Measurements from ENCODE around the gene MILR1. TPM values are rescaled to one million over a fixed set of nuclear protein-coding genes. Genes with fewer than 3 reads are reported as not detected.
"Not testable (repeated sequence)": the region's sequence is repeated elsewhere in the genome, so short reads cannot be mapped to it uniquely, and the experiment has no call there.

The MILR1 gene
- total RNA-seq, 2 experiments from 2014 or later = 0.27 TPM; not detected in 1

GRCh38 chr17:64459818-64460217 lies 10.9 kb downstream of the MILR1 start:
- H3K9me3 Mint-ChIP-seq; H3K36me3 Mint-ChIP-seq (ENCODE audit: low read depth); POLR2A ChIA-PET; CTCF ChIA-PET; DNase-seq; H3K27ac Mint-ChIP-seq; H3K4me3 Mint-ChIP-seq; H3K27me3 Mint-ChIP-seq: not testable (repeated sequence)
- H3K4me1 Mint-ChIP-seq = peaks cover 25% of the 10 kb centered on the region

GRCh38 chr17:64460955-64461354 lies 12.0 kb downstream of the MILR1 start:
- H3K27ac Mint-ChIP-seq = no peak overlapping the region
- H3K9me3 Mint-ChIP-seq = no peaks in the 10 kb centered on the region
- peaks cover 3% of the 10 kb centered on the region for H3K36me3 Mint-ChIP-seq (ENCODE audit: low read depth)
- no peak overlapping the region for H3K4me3 Mint-ChIP-seq
- POLR2A ChIA-PET = no interaction called here
- no peaks in the 10 kb centered on the region for H3K27me3 Mint-ChIP-seq
- DNase-seq = no peak
- H3K4me1 Mint-ChIP-seq = peaks cover 19% of the 10 kb centered on the region
- CTCF ChIA-PET = no interaction called here

DNA sequence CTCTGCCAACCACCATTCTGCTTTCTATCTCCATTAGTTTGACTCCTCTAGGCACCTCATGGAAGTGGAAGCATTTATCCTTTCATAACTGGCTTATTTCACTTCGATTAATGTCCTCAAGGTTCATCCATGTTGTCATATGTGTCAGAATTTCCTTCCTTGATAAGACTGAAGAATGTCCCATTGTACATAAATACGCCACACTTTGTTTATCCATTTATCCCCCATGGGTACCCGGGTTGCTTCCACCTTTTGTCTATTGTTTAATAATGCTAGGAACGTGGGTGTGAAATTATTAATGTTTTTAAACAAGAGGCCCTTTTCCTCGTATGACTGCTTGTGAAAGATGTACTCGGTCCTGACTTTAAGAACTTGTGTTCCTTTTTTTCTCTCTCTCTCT lies 12.9 kb downstream of the MILR1 start:
- H3K27ac Mint-ChIP-seq = no peak overlapping the region
- H3K27me3 Mint-ChIP-seq = no peaks in the 10 kb centered on the region
- H3K36me3 Mint-ChIP-seq (ENCODE audit: low read depth) = no peaks in the 10 kb centered on the region
- no peak overlapping the region for H3K4me3 Mint-ChIP-seq
- H3K4me1 Mint-ChIP-seq = peaks cover 11% of the 10 kb centered on the region
- POLR2A ChIA-PET = no interaction called here
- CTCF ChIA-PET = interaction anchor here (0.7 kb wide), 1 partner anchor 294 kb away, joined by 3 read pairs; no protein-coding TSS in a partner anchor
- no peaks in the 10 kb centered on the region for H3K9me3 Mint-ChIP-seq
- DNase-seq = no peak

DNA sequence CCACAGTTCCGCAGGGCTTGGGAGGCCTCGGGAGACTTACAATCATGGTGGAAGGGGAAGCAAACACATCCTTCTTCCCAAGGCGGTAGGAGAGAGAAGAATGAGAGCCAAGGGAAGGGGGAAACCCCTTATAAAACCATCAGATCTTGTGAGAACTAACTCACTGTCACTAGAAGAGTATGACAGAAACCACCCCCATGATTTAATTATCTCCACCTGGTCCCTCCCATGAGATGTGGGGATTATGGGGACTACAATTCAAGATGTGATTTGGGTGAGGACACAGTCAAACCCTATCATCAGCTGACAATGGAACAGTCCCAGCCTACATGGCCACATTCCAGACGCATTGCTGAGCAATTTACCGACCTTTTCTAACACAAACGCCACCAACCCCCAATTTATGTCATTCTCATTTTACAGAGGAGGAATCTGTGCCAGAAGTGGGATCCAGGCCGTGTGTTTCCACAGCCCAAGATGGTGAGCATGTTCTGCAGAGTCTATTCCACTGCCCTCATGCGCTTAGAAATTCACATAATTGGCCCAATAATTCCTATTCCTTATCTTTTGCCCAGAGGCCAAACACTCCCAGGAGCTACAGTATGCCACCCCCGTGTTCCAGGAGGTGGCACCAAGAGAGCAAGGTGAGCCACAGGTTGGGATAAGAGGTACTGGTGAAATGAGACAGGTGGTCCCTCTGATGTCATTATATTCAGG lies 17.3 kb downstream of the MILR1 start:
- Mint-ChIP-seq H3K4me1 (peaks cover 2% of the 10 kb centered on the region), H3K9me3 (no peaks in the 10 kb centered on the region), H3K27me3 (no peaks in the 10 kb centered on the region), H3K27ac (no peak overlapping the region), H3K4me3 (no peak overlapping the region), H3K36me3 (ENCODE audit: low read depth) (no peaks in the 10 kb centered on the region)
- CTCF ChIA-PET = interaction anchor here (1.3 kb wide), 1 partner anchor 25 kb away, joined by 4 read pairs; no protein-coding TSS in a partner anchor
- no peak for DNase-seq
- POLR2A ChIA-PET = no interaction called here

GRCh38 chr17:64466834-64467233 lies 17.9 kb downstream of the MILR1 start:
- H3K27me3 Mint-ChIP-seq; H3K9me3 Mint-ChIP-seq; POLR2A ChIA-PET; H3K27ac Mint-ChIP-seq; H3K36me3 Mint-ChIP-seq (ENCODE audit: low read depth); H3K4me1 Mint-ChIP-seq; DNase-seq; H3K4me3 Mint-ChIP-seq: not testable (repeated sequence)
- CTCF ChIA-PET = interaction anchor here (0.6 to 1.3 kb wide), 3 partner anchors 24 to 153 kb away, joined by 3 to 4 read pairs (median 3); no protein-coding TSS in a partner anchor

- POLR2A ChIA-PET = no interaction called here
- DNase-seq = no peak
- CTCF ChIA-PET = no interaction called here
These were observed 21.7 kb downstream of the MILR1 start for GRCh38 chr17:64470625-64471024.

GRCh38 chr17:64471440-64471839 lies 22.5 kb downstream of the MILR1 start:
- no peak for DNase-seq
- H3K9me3 Mint-ChIP-seq = no peaks in the 10 kb centered on the region
- H3K27me3 Mint-ChIP-seq = no peaks in the 10 kb centered on the region
- H3K36me3 Mint-ChIP-seq (ENCODE audit: low read depth) = no peaks in the 10 kb centered on the region
- no peak overlapping the region for H3K4me3 Mint-ChIP-seq
- ChIA-PET POLR2A (no interaction called here), CTCF (no interaction called here)
- H3K4me1 Mint-ChIP-seq = peaks cover 2% of the 10 kb centered on the region
- H3K27ac Mint-ChIP-seq = no peak overlapping the region

More at GRCh38 chr17:64470625-64471024, 21.7 kb downstream of the MILR1 start:
- H3K36me3 Mint-ChIP-seq (ENCODE audit: low read depth) = no peaks in the 10 kb centered on the region
- H3K27me3 Mint-ChIP-seq = no peaks in the 10 kb centered on the region
- H3K27ac Mint-ChIP-seq = no peak overlapping the region
- H3K9me3 Mint-ChIP-seq = no peaks in the 10 kb centered on the region
- H3K4me1 Mint-ChIP-seq = peaks cover 2% of the 10 kb centered on the region
- no peak overlapping the region for H3K4me3 Mint-ChIP-seq

DNA sequence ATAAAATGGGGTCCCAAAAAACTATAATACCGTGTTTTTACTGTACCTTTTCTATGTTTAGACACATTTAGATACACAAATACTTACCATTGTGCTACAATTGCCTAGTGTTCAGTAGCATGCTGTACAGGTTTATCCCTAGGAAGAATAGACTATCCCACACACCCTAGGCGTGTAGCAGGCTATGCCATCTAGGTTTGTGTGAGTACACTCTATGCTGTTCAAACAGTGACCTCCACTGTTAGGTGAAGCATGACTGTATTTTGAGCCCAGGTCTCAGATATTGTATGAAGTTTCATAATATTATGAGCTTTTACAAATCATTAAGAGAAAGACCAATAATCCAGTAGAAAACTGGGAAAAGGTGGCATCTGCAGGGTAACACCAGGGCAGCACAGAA lies 23.6 kb downstream of the MILR1 start:
- H3K4me3 Mint-ChIP-seq = no peak overlapping the region
- ChIA-PET CTCF (no interaction called here), POLR2A (no interaction called here)
- DNase-seq = no peak
- H3K27ac Mint-ChIP-seq = no peak overlapping the region
- H3K4me1 Mint-ChIP-seq = no peaks in the 10 kb centered on the region
- H3K9me3 Mint-ChIP-seq = no peaks in the 10 kb centered on the region
- peaks cover 4% of the 10 kb centered on the region for H3K36me3 Mint-ChIP-seq (ENCODE audit: low read depth)
- no peaks in the 10 kb centered on the region for H3K27me3 Mint-ChIP-seq

- no peak for DNase-seq
- H3K36me3 Mint-ChIP-seq (ENCODE audit: low read depth) = peaks cover 10% of the 10 kb centered on the region
- no peaks in the 10 kb centered on the region for H3K4me1 Mint-ChIP-seq
- H3K27ac Mint-ChIP-seq = no peak overlapping the region
- ChIA-PET POLR2A (no interaction called here), CTCF (interaction anchor here (0.7 to 2.4 kb wide), 3 partner anchors 8 to 58 kb away, joined by 3 to 16 read pairs (median 4); no protein-coding TSS in a partner anchor)
- no peak overlapping the region for H3K4me3 Mint-ChIP-seq
- H3K27me3 Mint-ChIP-seq = no peaks in the 10 kb centered on the region
- H3K9me3 Mint-ChIP-seq = no peaks in the 10 kb centered on the region
These were observed 28.9 kb downstream of the MILR1 start for GRCh38 chr17:64477849-64478248.

GRCh38 chr17:64480951-64481350 lies 32.0 kb downstream of the MILR1 start:
- Mint-ChIP-seq H3K36me3 (ENCODE audit: low read depth) (peaks cover 32% of the 10 kb centered on the region), H3K27ac (no peak overlapping the region), H3K9me3 (no peaks in the 10 kb centered on the region), H3K4me1 (peaks cover 13% of the 10 kb centered on the region), H3K27me3 (no peaks in the 10 kb centered on the region), H3K4me3 (no peak overlapping the region)
- POLR2A ChIA-PET = no interaction called here
- CTCF ChIA-PET = interaction anchor here (0.9 to 1.4 kb wide), 2 partner anchors 10 to 29 kb away, joined by 3 to 5 read pairs; no protein-coding TSS in a partner anchor
- no peak for DNase-seq

GRCh38 chr17:64484380-64484779 lies 35.5 kb downstream of the MILR1 start:
- no peak overlapping the region for H3K4me3 Mint-ChIP-seq
- DNase-seq = no peak
- peaks cover 13% of the 10 kb centered on the region for H3K4me1 Mint-ChIP-seq
- H3K9me3 Mint-ChIP-seq = no peaks in the 10 kb centered on the region
- ChIA-PET CTCF (interaction anchor here (0.8 kb wide), 1 partner anchor 13 kb away, joined by 3 read pairs; the partner anchor contains the start of gene POLG2), POLR2A (no interaction called here)
- peaks cover 37% of the 10 kb centered on the region for H3K36me3 Mint-ChIP-seq (ENCODE audit: low read depth)
- peak overlapping the region; percentile 72 for H3K27ac Mint-ChIP-seq
- no peaks in the 10 kb centered on the region for H3K27me3 Mint-ChIP-seq

DNA sequence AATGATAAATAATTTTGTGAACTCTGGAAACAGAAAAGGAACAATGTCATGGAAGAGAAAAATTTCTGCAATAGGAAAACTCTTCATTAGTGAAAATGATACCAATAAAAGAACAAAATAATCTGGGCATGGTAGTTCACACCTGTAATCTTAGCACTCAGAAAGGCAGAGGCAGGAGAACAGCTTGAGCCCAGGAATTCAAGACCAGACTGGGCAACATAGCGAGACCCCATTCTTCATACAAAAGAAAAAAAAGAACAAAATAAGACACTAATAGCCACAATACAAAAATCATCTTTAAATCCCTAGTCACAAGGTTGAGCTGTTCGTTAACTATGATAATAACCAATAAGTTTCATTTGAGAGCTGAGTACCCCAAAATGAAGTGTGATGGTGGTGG lies 39.4 kb downstream of the MILR1 start:
- ChIA-PET CTCF (interaction anchor here (5.7 kb wide), 1 partner anchor 69 kb away, joined by 73 read pairs; no protein-coding TSS in a partner anchor), POLR2A (no interaction called here)
- Mint-ChIP-seq H3K36me3 (ENCODE audit: low read depth) (peaks cover 47% of the 10 kb centered on the region), H3K27me3 (no peaks in the 10 kb centered on the region), H3K9me3 (no peaks in the 10 kb centered on the region), H3K4me3 (no peak overlapping the region), H3K4me1 (peaks cover 25% of the 10 kb centered on the region), H3K27ac (no peak overlapping the region)
- DNase-seq = no peak

DNA sequence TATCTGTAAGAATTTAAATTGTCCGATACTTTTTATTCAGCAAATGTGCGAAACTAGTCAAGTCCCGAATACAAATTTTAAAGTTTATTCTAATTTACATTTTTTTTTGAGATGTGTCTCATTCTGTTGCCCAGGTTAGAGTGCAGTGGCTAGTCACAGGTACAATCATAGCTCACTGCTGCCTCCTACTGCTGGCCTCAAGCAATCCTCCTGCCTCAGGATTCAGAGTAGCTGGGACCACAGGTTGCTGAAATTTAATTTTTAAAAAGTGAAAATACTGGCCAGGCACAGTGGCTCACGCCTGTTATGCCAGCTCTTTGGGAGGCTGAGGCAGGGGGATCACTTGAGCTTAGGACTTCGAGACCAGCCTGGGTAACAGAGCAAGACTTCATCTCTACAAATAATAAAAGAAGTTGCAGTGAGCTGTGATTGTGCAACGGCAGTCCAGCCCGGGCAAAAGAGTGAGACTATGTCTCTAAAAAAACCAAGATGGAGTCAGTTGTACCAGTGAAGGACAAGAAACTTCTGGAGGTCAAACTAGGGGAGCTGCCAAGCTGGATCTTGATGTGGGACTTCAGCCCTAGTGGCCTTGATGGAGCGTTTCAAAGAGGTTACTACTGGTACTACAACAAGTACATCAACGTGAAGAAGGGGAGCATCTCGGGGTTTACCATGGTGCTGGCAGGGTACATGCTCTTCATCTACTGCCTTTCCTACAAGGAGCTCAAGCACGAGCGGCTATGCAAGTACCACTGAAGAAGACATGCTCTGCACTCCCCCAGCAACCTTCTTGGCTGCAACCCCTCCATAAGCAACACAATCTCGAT lies 42.3 kb downstream of the MILR1 start:
- H3K27ac Mint-ChIP-seq = no peak overlapping the region
- CTCF ChIA-PET = interaction anchor here (0.6 to 5.7 kb wide), 27 partner anchors 9 to 227 kb away, joined by 3 to 73 read pairs (median 4); partner anchors contain the start of genes CEP95 and DDX5
- POLR2A ChIA-PET = interaction anchor here (0.8 kb wide), 1 partner anchor 70 kb away, joined by 4 read pairs; no protein-coding TSS in a partner anchor

More for the DNA sequence above, 42.3 kb downstream of the MILR1 start:
- H3K36me3 Mint-ChIP-seq (ENCODE audit: low read depth) = peaks cover 40% of the 10 kb centered on the region
- H3K4me1 Mint-ChIP-seq = peaks cover 37% of the 10 kb centered on the region
- H3K27me3 Mint-ChIP-seq = no peaks in the 10 kb centered on the region
- no peaks in the 10 kb centered on the region for H3K9me3 Mint-ChIP-seq
- H3K4me3 Mint-ChIP-seq = no peak overlapping the region
- peak; percentile 75 for DNase-seq

All from activated CD4-positive, alpha-beta T cell treated with anti-CD3 and anti-CD28 coated beads, Interleukin-2, amount 10 ng/mL, durations not matched to agents 7 days and 5 days (primary cell).